ENCODE measurements around the gene SETD4. TPM values are rescaled to one million over a fixed set of nuclear protein-coding genes. Genes with fewer than 3 reads are reported as not detected.
"Not testable (repeated sequence)": the region's sequence is repeated elsewhere in the genome, so short reads cannot be mapped to it uniquely, and the experiment has no call there.

Gene SETD4
- total and polyA plus RNA-seq, 9 donors = 14.0 to 20.1 (median 15.1) TPM

DNA sequence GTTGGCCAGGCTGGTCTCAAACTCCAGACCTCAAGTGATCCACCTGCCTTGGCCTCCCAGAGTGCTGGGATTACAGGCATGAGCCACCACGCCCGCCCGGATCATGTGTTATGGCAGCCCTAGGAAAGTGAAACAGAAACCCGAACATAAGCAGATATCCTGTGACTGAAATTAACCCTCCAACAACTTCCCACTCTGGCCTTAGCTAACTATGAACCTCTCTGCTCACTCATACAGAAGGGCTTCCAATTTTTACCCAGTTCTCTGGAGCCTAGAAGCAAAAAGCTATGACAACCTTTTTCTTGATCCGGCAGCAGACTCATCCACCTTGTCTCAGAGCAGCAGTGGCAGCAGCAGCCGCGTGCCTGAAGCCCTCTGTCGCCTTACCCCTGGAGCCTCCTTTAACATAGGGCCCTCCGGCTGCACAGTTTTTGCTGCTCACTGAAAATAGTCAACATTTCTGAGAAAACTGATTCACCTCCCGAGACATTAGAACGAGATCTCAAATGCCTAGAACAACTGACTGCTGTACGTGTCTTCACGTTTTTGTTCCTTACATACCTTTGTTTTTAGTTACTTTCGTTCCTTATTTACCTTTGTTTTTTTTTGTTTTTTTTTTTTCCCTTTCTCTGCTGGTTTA is 18.8 kb upstream of the SETD4 start:
- DNase-seq = peak; percentile 34
- Histone ChIP-seq H3K9me3 (replicated peaks; ENCODE audit: control insufficient read depth, low read depth, low read length) (peaks cover 2% of the 10 kb centered on the region), H3K27ac (ENCODE audit: low read length) (no peak overlapping the region), H3K36me3 (ENCODE audit: control insufficient read depth, insufficient read depth, low read length) (no peaks in the 10 kb centered on the region), H3K4me1 (ENCODE audit: control insufficient read depth, insufficient read depth, low read length) (peaks cover 3% of the 10 kb centered on the region), H3K4me3 (ENCODE audit: low read length) (no peak overlapping the region), H3K27me3 (ENCODE audit: control insufficient read depth, insufficient read depth, low read length) (peaks cover 2% of the 10 kb centered on the region)
- WGBS (ENCODE audit: insufficient coverage) = 67% methylated on average over 13 of the region's 14 CpGs

GRCh38 chr21:36077758-36078157 is 17.4 kb upstream of the SETD4 start:
- 61% methylated on average over 4 of the region's 9 CpGs for WGBS (ENCODE audit: insufficient coverage)
- Histone ChIP-seq H3K4me1 (ENCODE audit: control insufficient read depth, insufficient read depth, low read length) (peaks cover 3% of the 10 kb centered on the region), H3K27me3 (ENCODE audit: control insufficient read depth, insufficient read depth, low read length) (peaks cover 2% of the 10 kb centered on the region), H3K4me3 (ENCODE audit: low read length) (no peak overlapping the region), H3K9me3 (replicated peaks; ENCODE audit: control insufficient read depth, low read depth, low read length) (peaks cover 2% of the 10 kb centered on the region), H3K36me3 (ENCODE audit: control insufficient read depth, insufficient read depth, low read length) (no peaks in the 10 kb centered on the region), H3K27ac (ENCODE audit: low read length) (no peak overlapping the region)
- DNase-seq = no peak

GRCh38 chr21:36076878-36077655 is 16.7 kb upstream of the SETD4 start:
- Histone ChIP-seq H3K4me3 (ENCODE audit: low read length) (no peak overlapping the region), H3K4me1 (ENCODE audit: control insufficient read depth, insufficient read depth, low read length) (peaks cover 3% of the 10 kb centered on the region), H3K9me3 (replicated peaks; ENCODE audit: control insufficient read depth, low read depth, low read length) (peaks cover 2% of the 10 kb centered on the region), H3K27me3 (ENCODE audit: control insufficient read depth, insufficient read depth, low read length) (peaks cover 2% of the 10 kb centered on the region), H3K36me3 (ENCODE audit: control insufficient read depth, insufficient read depth, low read length) (peaks cover 4% of the 10 kb centered on the region), H3K27ac (ENCODE audit: low read length) (no peak overlapping the region)
- no peak for DNase-seq
- no CpG with 5 or more reads among the region's 7 CpGs for WGBS (ENCODE audit: insufficient coverage)

DNA sequence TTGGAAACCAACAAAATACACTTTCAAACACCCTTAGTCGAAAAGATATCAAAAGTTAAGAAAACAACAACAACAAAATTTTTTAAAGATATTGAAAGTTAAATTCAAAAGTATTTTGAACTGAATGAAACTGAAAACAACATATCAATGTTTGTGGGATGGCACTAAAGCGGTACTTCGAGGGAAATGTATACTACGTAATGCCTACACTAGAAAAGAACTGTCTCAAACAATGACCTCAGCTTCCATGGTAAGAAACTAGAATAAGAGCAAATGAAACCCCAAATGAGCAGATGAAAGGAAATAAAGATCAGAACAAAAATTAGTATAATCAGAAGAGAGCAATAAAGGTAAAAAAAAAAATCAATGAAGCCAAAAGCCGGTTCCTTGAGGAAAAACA is 15.6 kb upstream of the SETD4 start:
- WGBS (ENCODE audit: insufficient coverage) = no CpG with 5 or more reads among the region's 5 CpGs
- H3K27me3 ChIP-seq (ENCODE audit: control insufficient read depth, insufficient read depth, low read length) = peaks cover 2% of the 10 kb centered on the region
- H3K9me3 ChIP-seq (replicated peaks; ENCODE audit: control insufficient read depth, low read depth, low read length) = peaks cover 2% of the 10 kb centered on the region
- no peak overlapping the region for H3K27ac ChIP-seq (ENCODE audit: low read length)
- DNase-seq = no peak
- peaks cover 8% of the 10 kb centered on the region for H3K4me1 ChIP-seq (ENCODE audit: control insufficient read depth, insufficient read depth, low read length)
- no peak overlapping the region for H3K4me3 ChIP-seq (ENCODE audit: low read length)
- peaks cover 16% of the 10 kb centered on the region for H3K36me3 ChIP-seq (ENCODE audit: control insufficient read depth, insufficient read depth, low read length)

DNA sequence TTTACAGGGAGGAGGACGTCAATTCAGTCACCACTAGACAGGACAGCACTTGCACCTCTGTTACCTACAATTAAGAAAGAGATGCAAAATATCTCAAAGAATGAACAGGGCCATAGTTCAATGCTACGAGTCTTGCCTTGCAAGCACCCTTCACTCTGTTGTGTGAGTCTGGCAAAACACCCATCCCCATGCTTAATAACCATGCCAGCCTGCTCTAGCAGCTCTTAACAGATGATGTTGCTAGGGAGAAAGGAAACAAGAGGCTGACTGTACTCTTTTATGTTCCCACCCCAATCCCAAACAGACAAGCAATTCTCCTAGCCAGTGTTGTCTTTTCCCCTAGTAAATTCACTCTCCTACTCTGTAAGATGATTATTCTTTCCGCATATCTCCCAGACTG is 14.8 kb upstream of the SETD4 start:
- no peaks in the 10 kb centered on the region for H3K27me3 ChIP-seq (ENCODE audit: control insufficient read depth, insufficient read depth, low read length)
- H3K9me3 ChIP-seq (replicated peaks; ENCODE audit: control insufficient read depth, low read depth, low read length) = peaks cover 2% of the 10 kb centered on the region
- no peak overlapping the region for H3K27ac ChIP-seq (ENCODE audit: low read length)
- peaks cover 12% of the 10 kb centered on the region for H3K4me1 ChIP-seq (ENCODE audit: control insufficient read depth, insufficient read depth, low read length)
- 57% methylated on average over 2 of the region's 3 CpGs for WGBS (ENCODE audit: insufficient coverage)
- no peak overlapping the region for H3K4me3 ChIP-seq (ENCODE audit: low read length)
- H3K36me3 ChIP-seq (ENCODE audit: control insufficient read depth, insufficient read depth, low read length) = peaks cover 16% of the 10 kb centered on the region
- DNase-seq = no peak

DNA sequence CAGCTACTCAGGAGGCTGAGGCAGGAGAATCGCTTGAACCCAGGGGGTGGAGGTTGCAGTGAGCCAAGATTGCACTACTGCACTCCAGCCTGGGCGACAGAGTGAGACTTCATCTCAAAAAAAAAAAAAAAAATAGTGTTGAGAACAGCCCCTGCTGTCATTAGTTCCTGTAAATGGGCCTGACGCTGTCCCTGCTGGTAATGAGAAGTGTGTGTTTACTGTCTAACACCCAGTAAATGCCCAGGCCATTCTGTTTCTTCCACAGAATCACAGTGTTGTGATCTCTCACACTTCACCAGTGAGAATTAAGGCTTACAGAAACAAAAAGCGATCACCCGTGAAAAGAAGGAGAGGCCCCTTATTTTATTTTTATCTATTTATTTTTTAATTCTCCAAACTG is 13.6 kb upstream of the SETD4 start:
- not testable (repeated sequence) for H3K27ac ChIP-seq (ENCODE audit: low read length); H3K4me3 ChIP-seq (ENCODE audit: low read length); H3K9me3 ChIP-seq (replicated peaks; ENCODE audit: control insufficient read depth, low read depth, low read length); H3K27me3 ChIP-seq (ENCODE audit: control insufficient read depth, insufficient read depth, low read length); DNase-seq
- WGBS (ENCODE audit: insufficient coverage) = 70% methylated on average over 2 of the region's 5 CpGs
- H3K4me1 ChIP-seq (ENCODE audit: control insufficient read depth, insufficient read depth, low read length) = peaks cover 14% of the 10 kb centered on the region
- peaks cover 16% of the 10 kb centered on the region for H3K36me3 ChIP-seq (ENCODE audit: control insufficient read depth, insufficient read depth, low read length)

- H3K9me3 ChIP-seq (replicated peaks; ENCODE audit: control insufficient read depth, low read depth, low read length) = peaks cover 5% of the 10 kb centered on the region
- no peak overlapping the region for H3K27ac ChIP-seq (ENCODE audit: low read length)
- peaks cover 11% of the 10 kb centered on the region for H3K4me1 ChIP-seq (ENCODE audit: control insufficient read depth, insufficient read depth, low read length)
- no peak overlapping the region for H3K4me3 ChIP-seq (ENCODE audit: low read length)
- WGBS (ENCODE audit: insufficient coverage) = 73% methylated on average over 2 of the region's 3 CpGs
- peaks cover 16% of the 10 kb centered on the region for H3K36me3 ChIP-seq (ENCODE audit: control insufficient read depth, insufficient read depth, low read length)
- no peaks in the 10 kb centered on the region for H3K27me3 ChIP-seq (ENCODE audit: control insufficient read depth, insufficient read depth, low read length)
- DNase-seq = no peak
These were observed 12.9 kb upstream of the SETD4 start for GRCh38 chr21:36073181-36073580.

GRCh38 chr21:36072453-36073162 is 12.3 kb upstream of the SETD4 start:
- DNase-seq = no peak
- Histone ChIP-seq H3K27ac (ENCODE audit: low read length) (no peak overlapping the region), H3K36me3 (ENCODE audit: control insufficient read depth, insufficient read depth, low read length) (peaks cover 16% of the 10 kb centered on the region), H3K9me3 (replicated peaks; ENCODE audit: control insufficient read depth, low read depth, low read length) (peaks cover 5% of the 10 kb centered on the region), H3K4me3 (ENCODE audit: low read length) (no peak overlapping the region), H3K27me3 (ENCODE audit: control insufficient read depth, insufficient read depth, low read length) (no peaks in the 10 kb centered on the region), H3K4me1 (ENCODE audit: control insufficient read depth, insufficient read depth, low read length) (peaks cover 11% of the 10 kb centered on the region)
- 93% methylated on average over 9 of the region's 12 CpGs for WGBS (ENCODE audit: insufficient coverage)

GRCh38 chr21:36070999-36071398 is 10.7 kb upstream of the SETD4 start:
- no peak overlapping the region for H3K4me3 ChIP-seq (ENCODE audit: low read length)
- 83% methylated on average over 7 of the region's 7 CpGs for WGBS (ENCODE audit: insufficient coverage)

More at GRCh38 chr21:36070999-36071398, 10.7 kb upstream of the SETD4 start:
- Histone ChIP-seq H3K4me1 (ENCODE audit: control insufficient read depth, insufficient read depth, low read length) (peaks cover 11% of the 10 kb centered on the region), H3K27ac (ENCODE audit: low read length) (no peak overlapping the region), H3K36me3 (ENCODE audit: control insufficient read depth, insufficient read depth, low read length) (peaks cover 16% of the 10 kb centered on the region), H3K9me3 (replicated peaks; ENCODE audit: control insufficient read depth, low read depth, low read length) (peaks cover 5% of the 10 kb centered on the region), H3K27me3 (ENCODE audit: control insufficient read depth, insufficient read depth, low read length) (no peaks in the 10 kb centered on the region)
- no peak for DNase-seq
